Superior temporal gyrus (tissue), 1 donor: Measurements from ENCODE around the gene CTSE.

Source experiments
- DNase-seq: peaks from one replicate; pipeline ENCODE4 v3.0.0-alpha.2; 2016; ENCODE audit errors: extremely low spot score

CTSE gene

DNA sequence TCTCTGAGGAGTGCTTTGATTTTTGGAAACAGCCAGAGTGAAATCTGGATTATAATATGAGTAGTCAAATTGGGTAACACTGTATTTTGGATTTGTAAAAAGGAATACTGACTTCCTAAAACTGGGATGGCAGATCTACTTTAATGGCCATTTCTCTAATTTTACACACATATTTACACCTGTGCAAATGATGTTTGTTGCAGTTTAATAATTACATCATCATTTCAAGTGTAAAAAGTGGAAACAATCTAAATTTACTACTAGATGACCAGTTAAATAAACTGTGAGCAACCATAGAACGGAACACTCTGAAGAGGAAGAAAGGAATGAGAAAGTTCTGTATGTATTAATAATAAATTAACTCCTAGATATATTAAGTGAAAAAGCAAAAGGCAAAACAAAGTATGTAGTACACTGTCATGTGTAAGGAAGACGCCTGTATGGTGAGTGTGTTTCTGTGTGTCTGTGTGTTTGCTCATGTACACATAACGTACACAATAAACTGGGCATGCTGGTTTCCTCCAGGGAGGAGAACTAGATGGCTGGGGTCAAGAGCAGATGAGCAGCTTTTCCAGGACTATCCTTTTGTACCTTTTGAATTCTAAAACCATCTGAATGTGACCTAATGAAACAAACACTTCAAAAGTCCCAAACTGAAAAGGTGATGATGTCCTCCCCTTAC, 26.4 kb upstream of the CTSE start:
- no peak for DNase-seq

DNA sequence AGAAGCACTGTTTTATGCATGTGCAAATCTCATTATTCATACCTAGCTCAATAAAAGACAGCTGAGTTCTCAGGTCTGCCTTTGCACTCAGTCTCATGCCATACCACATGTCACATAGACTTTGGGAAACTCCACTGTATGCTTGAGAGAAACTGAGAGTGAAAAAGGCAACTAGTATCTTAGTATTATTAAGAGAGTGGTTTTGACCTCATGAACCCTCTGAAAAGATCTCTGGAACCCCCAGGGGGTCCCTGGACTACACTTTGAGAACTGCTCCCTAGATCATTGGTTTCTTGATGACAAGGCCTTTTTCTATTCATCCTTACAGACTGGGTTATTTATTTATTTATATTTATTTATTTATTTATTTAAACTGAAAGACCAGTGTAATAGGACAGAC, 25.6 kb upstream of the CTSE start:
- no peak for DNase-seq

DNA sequence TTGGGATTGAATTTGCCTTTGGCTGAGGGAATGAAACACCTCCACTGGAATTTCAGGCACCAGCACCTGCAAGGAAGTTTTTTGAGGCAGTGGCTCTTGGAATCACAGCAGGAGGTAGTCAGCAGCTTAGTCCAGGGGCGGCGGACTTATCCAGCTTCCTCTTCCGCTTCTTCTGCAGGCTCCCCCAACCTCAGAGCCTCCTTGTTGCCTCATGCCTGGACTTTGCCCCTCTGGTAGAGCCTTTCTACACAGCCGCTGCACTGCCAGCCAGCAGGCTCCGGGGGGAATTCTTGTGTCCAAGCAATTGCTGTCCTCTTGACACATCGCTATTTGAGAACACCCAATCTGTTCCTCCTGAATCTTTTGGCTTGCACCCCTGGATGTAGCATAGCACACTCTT, 24.9 kb upstream of the CTSE start:
- DNase-seq: no peak

DNA sequence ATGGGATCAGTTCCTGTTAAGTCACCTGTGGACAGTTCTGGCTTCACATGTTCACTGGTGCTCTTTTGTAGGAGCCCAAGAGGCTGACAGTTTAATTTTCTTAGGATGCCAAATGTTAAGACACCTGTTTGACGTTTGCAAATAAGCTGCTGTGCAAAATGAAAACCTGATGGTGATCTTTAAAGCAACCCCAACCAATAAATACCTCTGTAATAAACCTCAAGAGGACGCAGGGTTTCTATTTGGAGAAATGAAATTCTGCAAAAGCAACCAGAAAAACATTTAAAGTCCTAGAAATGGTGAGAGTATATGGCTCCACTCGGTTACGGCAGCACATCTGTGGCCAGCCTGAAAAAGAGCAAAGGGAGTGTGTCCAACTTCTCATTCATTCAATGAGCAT, 23.6 kb upstream of the CTSE start:
- no peak for DNase-seq

DNA sequence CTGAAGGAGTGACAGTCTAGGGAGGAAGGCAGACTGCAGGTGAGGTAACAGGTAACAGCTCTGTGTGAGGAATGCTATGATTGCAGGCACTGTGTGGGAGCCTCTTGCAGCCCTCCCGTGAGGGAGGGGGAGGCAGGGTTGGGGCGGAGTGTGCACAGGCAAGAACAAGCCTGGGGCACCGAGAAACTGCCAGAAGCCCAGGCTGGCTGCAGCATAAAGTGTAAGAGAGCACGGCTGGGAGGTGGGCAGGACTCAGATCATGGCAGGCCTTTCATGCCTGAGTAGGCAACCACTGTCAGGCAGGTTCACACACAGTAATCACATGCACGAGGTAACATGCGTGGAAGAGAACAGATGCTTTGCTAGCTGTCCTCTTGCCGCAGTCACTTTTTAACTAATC, 17.9 kb upstream of the CTSE start:
- DNase-seq: no peak

DNA sequence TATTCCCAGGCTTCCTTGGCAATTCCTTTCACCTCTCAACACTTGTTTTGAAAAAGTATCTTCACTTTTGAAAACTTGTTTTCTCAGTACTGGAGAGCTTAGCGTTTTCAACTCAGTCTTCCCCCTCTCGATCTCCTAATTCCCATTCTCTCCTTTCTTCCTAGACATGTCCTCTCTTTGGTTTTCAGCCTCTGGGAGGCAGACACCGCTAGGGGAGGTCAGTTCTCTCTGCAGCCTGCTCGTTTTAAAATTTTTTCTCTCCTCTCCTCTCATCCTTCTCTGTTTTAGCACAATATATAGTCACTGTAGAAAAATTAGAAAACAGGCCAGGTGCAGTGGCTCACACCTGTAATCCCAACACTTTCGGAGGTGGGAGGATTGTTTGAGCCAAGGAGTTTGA, 16.6 kb upstream of the CTSE start:
- DNase-seq: no peak

DNA sequence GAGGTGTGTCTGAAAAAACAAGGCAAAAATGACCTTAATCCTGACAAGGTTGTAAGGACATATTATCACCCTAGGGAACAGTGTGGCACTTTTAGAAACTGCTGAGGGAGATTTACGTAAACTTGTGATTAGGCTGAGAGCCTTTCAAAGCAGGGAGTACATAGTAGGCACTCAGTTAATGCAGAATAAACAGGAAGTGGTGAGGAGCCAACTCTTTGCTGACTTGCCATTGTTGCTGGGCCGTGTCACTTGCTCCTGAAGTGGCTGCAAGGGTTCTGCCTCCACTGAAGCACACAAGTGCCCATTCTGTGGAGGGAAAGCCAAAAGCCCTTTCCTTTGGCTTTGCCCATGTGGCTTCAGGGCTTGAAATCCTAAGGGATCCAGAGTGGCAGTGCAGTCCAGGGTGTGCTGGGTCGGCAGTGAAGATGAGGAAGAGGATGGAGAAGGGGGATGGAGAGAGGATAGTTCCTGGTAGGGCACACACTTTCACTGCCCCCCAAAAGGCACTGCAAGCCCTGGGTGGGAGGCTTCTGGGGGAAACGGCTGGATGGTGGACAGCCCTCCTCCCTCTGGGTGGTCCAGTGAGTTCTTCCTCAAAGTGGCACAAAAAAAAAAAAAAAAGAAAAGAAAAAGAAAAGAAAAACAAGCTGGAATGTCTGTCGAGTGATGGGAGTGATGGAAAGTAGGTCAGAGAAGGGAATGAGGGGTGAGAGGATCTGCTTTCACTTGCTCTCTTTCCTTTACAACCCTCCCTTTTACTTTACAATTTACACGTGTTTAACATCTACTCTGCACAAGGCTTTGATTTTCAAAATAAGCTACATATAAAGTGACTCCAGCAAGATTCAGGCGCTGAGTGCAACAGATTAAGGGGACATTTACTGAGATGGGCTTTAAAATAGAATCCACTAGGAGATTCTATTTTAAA, 15.6 kb upstream of the CTSE start:
- no peak for DNase-seq

DNA sequence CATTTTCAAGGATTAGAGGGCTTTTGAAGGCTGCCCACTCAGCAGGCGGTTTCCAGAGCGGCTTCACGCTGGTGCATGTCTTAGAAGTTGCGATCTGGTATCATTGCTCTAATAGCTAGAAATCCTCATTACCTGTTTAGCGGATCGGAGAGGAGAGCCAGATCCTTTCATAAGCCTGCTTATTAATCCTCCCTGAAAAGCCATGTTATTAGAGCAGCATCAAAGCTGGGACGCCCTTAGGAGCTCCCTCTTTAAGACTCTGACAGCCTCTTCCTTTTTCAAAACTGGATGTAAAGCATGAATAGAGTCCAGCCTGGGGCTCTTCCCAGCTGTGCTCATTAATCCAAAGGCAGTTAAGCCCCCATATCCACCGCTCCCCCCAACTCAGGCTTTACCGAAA, 13.9 kb upstream of the CTSE start:
- no peak for DNase-seq

DNA sequence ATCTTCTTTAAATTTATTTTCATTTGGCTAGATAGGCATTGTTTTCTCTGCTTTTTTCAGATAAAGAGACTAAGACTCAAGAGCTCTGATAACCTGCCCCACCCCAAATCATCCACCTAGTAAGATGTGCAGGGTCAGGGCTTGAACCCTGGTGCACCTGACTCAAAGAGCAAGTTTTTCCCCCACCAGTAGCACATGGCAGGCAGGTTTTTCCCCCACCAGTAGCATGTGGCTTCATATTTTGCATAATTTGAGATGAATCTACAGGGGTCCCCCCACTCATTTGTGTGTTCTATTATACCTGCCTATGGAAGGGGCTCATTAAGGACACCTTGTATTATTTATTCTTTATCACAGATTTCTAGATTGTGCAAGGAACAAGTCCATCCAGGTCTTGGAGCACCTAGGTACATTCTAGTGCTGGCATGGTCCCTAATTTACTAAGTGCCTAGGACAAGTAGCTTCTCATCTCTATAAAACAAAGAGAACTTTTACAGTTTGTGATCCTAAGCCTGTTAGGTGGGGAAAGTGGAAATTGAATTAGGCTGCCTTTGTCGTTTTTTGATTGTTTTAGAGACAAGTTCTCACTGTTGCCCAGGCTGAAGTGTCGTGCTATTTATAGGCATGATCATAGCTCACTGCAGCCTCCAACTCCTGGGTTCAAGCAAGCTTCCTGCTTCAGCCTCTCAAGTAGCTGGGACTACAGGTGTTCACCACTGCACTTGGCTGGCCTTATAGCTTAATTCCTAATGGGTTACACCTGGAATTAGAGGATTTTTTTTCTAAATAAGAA, 13.2 kb upstream of the CTSE start:
- no peak for DNase-seq

DNA sequence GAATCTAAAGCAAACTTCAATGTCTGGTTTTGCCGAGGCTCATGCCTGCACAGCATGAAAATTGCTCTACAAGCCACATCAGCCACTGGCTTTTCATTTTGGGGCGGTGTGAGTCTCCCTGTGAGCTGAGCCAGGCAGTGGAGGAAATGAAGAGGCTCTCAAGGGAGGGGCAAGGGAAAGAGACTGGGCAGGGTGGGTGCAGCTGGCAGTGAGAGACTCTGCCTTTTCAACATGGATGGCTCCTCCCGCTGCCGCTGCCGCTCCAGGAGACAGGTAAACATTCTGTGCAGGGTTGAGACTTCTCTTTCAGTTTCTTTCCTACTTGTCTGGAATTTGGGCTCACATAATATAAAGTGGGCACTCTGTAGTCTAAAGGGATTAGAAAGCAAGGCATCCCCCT, 11.3 kb upstream of the CTSE start:
- DNase-seq: no peak

DNA sequence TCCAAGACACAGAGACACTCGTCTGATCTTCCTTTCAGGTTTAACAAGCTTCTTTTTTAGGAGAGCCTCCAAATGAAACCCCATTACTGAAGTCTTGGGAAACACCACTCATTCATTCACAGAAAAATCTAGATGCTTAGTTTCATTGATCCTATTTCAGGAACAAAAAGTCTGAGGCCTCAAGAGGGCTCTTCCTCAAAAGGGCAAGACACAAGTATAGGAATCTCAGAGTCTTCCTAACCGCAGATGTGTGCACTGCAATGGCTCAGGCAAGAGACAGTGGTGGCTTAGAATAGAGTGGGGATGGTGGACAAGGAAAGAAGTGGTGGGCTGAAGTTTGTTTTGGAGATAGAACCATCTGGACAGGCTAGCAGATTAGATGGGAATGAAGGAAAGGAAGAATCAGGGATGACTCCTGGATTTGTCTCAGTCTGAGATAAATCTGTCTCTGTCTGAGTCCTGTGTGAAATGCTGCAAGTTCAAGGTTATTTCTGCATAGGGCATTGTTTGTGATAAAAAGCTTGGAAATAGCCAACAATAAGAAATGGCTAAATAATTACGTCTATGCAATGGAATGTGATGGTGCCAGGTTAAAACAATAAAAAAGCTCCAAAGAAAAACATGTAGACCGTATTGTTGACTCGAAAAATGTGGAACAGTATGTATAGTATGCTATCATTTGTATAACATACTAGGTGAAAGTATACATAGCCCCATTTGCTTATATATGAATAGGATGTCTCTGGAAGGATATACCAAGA, 8.9 kb upstream of the CTSE start:
- no peak for DNase-seq

DNA sequence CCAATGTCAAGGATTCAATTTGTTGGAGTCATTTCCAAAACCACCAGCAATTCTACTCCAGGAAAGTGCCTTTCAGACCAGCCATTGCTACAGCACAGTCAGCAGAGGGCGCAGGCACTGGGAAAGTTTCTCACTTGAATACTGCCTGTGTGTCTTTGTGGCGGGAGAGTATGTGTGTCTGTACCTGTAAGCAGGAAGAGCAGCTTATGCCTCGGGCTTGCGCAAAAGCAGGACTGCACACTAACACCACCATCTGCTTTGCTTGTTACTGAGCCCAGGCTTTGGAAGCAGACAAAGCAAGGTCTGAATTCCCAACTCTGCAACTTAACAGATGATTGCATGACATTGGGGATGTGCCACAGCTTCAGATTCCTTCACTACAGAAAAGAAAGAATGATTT, 7.0 kb upstream of the CTSE start:
- peak; percentile 84 for DNase-seq

DNA sequence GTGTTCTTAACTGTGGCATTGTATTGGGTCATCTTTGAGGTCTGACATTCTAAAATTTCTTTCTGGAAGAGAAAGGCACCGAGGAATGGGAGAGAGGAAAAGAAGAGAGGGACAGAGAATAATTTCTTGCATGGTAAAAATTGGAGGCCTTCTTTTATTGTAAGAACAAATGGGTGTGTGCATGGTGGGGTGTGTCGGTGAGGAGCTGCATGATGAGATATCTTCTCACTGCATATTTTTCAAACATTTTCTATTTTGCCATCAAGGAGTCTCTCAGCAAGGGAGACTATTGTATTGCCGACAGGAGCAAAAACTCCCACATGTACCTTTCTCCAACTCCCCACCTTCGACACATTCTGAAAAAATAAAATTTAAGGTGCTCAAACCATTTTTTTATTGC, 6.5 kb upstream of the CTSE start:
- DNase-seq: no peak

DNA sequence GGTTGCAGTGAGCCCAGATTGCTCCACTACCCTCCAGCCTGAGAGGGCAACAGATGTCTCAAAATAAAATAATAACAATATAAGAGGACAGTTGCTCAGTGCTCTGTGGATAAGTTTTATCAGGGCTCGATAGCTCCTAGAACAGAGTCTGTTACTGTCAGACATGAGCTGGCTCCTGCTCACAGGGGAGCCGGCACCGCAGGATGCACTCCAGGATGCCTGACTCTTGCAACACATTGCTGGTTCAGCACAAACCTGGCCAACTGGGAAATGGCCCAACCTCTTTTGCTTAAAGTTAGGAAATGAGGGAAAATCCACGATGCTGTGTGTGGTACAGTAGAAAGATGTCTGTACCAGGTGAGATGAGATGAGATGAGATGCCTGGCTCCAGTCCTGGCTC, 5.8 kb upstream of the CTSE start:
- no peak for DNase-seq

DNA sequence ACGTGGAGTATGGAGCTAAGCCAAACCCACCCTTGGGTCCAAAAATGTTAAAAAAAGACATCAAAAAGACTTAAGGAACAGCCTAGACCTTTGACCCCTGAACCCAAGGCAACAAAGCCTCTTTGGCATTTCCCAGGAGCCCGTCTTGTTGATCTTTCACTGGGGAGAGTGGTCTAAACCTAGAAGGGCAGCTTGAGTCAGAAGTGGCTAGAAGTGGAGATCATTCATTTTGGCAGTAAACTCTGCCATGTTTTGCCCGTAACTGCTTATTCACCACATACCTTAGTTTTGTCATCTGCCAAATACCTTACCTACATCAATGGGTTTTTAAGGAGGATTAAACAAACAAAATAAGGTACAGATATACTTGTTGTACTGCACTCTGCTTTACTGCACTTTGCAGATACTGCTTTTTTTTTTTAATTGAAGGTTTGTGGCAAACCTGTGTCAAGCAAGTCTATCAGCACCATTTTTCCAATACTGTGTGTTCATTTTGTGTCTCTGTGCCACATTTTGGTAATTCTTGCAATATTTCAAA, 1.7 kb upstream of the CTSE start:
- no peak for DNase-seq

DNA sequence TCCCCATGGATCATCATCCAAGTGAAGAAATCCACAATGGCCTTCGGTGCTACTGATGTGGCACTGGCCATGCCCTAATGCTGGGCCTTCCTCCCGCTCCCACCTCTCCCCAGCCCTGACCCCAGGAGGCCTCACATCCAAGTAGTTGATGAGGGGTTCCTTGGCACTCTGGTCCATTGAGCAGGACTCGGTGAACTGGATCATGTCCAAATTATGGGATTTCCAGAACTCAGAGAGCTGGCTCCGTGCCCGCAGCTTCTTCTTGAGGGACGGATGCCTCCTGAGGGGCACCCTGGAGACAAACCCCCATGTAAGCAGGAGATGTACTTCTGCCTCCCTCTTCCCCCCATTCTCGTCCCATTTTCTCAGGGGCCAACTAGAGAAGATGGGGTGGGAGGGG, 929 bp downstream of the CTSE start:
- no peak for DNase-seq

DNA sequence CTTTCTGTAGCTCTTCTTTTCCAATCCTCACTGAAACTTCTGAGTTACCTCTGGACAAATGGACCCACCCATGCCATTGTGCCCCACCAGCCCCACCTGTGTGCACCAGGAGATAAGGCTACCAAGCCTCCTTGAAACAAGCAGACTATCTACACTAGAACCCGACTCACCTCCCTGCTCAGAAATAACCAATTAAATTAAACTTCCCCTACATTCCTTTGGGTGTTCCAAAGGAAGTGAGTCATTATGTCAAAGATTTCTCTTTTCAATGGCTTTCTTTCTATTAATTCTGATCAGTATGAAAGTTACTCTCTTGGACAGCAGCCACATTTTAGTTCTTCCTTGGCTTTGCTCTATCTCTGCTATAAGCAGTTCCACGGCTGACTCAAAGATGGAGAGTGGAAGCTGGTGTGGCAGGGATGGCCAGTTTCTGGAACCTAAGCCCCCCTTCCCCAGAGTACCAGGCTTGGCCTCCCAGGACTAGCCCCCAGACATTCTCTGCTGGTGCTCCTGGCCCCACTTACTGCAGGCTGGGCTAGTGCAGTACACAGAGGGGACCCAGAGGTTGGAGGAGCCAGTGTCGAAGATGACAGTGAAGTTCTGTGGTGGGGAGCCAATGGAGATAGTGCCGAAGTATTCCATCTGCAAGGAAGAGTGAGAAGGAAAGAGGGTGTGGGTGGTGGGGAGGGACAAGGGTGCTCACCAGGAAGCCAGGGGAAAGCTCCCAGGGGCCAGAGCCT, 1.9 kb downstream of the CTSE start:
- DNase-seq: no peak

DNA sequence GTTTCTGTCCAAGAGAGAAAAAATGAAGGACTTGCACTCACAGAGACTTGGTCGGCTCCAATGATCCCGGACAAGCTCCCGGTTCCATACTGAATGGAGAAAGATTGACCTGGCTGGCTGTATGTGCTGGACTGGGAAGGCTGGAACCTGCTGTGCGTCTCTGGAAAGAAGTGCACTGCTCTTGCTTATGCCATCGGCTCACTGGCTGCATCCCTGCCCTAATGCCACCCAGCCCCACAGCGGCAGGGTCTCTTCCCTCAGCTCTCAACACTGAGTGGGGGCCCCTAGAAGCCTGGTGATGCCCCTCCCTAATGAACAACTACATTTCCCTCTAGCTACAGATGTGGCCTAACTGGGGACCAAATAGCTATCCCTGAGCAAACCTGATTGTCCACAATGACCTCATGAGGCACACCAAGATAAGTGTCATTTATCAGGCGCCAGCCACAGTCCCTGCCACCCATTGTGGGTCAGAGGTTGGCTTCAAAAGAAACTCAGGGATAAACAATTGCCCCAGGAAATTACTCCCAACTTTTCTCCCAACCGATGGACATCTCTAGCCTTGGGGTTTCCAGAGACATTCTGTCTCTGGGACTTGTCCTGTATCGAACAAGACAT, 2.6 kb downstream of the CTSE start:
- no peak for DNase-seq

DNA sequence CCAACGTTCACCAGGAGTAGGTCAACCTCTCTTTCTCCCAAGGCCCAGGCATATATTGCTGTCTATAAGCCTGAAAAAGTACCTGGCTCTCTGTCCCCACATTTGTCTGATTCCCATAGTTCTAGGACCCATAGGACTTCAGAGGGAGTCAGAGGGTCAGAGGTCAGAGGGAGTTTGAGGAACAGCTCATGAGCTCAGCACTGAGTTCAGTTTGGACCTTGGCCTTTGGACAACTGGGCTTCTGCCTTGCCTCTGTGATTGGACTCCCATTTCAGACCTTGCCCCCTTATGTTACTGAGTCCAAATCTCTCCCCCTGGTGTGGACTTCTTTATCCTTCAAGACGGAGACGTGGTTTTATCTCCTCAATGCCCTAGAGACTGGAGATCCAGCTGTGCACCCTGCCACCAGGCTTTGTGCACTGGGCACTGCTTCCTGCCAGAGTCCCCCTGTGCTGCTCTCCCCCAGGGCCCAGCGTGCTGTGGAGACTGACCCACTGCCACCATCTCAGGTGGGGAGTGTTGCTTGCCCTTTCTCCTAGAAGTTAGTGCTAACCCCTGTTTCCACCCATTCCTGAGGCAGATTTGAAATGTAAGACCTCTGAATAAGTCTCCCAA, 3.2 kb downstream of the CTSE start:
- DNase-seq: no peak

DNA sequence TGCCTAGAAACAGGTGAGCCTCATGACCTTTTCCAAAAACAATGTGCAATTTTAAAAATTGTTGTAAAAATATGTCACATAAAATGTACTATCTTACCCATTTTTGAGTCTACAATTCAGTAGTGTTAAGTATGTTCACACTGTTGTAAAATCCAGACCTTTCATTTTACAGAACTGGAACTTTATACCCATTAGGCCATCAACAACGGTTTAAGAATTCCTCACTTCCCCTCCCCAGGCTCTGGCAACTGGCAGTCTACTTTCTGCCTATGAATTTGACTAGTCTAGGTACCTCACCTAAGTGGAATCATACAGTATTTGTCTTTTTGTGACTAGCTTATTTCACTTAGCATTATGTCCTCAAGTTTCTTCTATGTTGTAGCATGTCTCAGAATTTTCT, 8.6 kb downstream of the CTSE start:
- no peak for DNase-seq
